Right renal pelvis (tissue), 4 donors: ENCODE measurements around the gene MCF2L. TPM values are rescaled to one million over a fixed set of nuclear protein-coding genes. Genes with fewer than 3 reads are reported as not detected.

Experiments used
- DNase-seq, 4 donors: peaks; one replicate each; pipeline ENCODE4 v3.0.0-alpha.2; 2013; ENCODE audit warnings: low read depth in 4 of 4, low spot score in 3 of 4, missing footprints in 1 of 4
- polyA plus RNA-seq, 4 donors: library from polyadenylated mRNA; unstranded; fragments of 120-200 nt; gene quantifications; one replicate each; pipeline ENCODE4 v1.2.1, GENCODE V29; 2013; ENCODE audit not compliant: insufficient read length in 4 of 4

The MCF2L gene
- polyA plus RNA-seq, 4 donors, result 29.4 to 36.8 (median 32.9) TPM

DNA sequence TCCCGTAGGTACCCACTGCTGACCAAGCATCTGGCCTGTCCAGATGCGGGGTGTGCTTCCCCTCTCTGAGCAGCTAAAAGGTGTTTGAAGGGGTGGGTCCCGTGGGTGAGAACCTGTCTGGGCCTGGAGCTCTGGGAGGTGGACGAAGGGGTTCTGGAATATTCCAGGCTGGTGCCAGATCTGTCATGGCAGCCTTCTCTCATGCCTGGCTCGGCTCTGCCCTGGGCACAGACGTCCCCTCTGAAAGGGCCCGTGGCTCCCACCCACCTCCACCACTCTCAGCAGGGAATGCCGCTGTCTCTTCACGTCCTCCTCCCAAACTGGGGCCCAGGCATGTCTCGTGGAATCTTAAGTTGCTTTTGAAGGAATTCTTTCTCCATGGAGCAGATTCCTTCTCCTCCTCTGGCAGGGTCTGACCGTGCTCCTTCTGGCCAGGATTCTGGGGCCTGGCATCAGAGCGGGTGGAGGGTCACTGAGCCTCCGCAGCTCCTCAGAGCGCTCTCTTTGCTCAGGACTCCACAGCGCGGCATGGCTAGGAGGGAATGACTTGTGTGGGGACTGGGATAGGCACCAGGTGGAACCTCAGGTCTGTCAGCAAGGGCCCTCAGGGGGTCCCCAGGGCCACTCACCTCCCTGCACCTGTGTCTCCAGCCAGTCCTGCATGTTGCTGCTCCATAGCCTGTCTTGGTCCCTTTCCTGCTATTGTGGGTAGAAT lies 5.9 kb upstream of the MCF2L start:
- no peak for DNase-seq

- DNase-seq, result no peak
Measured at GRCh38 chr13:112963641-112964040, 5.4 kb upstream of the MCF2L start.

- no peak for DNase-seq
Measured at GRCh38 chr13:112964971-112965492, 4.0 kb upstream of the MCF2L start.

GRCh38 chr13:112965573-112966115 lies 3.4 kb upstream of the MCF2L start:
- no peak for DNase-seq

DNA sequence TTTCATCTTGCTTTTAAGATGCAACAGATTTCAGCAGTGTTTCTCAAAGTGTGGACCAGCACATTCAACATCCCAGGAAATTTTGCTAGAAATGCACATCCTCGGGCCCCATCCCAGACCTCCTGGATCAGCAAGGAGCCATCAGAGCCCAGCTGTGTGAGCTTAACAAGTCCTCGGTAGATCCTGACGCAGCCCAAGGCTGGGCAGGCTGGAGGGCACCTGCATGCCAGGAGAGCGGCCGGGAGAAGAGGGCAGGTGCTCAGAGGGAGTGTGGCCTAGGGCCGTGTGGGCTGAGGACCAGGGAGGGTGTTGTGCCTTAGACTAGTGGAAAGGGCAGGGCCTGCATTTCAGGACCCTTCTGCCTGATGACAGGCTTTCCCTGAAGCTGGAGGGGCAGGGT lies 2.2 kb upstream of the MCF2L start:
- DNase-seq, result no peak

- DNase-seq, result no peak
Measured at GRCh38 chr13:112967686-112968379, 1.2 kb upstream of the MCF2L start.

DNA sequence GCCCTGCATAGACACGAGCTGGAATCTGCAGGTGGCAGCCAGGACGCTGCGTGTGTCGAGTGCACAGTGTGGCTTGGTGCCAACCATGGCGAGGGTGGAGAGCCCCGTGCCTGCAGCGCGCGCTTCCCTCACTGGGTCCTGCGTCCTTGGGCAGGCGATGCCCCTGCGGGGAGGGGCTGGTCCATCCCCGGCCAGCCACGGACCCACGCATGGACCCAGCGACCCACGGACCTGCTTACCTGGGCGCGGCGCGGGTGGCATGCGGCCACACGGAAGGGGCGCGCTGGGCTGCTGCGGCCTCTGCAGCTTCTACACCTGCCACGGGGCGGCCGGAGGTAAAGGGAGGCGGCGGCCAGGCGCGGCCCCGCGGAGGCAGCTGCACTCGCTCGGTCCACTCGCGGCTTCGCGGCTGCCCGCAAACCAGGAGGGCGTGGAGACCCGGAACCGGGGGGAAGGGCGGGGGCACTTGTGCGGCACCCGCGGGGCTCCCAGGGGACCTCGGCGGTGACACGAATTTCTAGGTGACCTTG lies 569 bp upstream of the MCF2L start:
- no peak for DNase-seq

- DNase-seq, result no peak
Measured at GRCh38 chr13:112969692-112970338, 801 bp downstream of the MCF2L start.

- DNase-seq, result no peak
Measured at GRCh38 chr13:112970552-112971287, 1.7 kb downstream of the MCF2L start.

DNA sequence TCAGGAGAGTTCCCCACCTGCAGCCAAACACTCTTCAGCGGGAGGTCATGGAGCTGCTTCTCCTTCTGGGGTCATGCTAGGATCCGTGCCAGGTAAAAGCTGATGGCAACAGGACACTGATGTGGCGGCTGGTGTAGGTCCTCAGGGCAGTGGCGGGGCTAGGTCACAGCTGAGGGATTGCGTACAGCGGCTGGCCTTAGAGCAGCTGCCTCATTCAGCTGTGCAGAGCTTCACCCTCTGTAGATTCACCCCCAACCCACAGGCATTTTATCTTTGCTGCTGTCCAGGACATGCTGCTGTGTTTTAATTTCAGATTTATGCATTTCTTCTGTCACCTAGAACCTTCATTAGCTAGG lies 2.3 kb downstream of the MCF2L start:
- no peak for DNase-seq

GRCh38 chr13:112972258-112972657 lies 3.2 kb downstream of the MCF2L start:
- DNase-seq, result no peak

GRCh38 chr13:112972867-112973576 lies 4.0 kb downstream of the MCF2L start:
- no peak for DNase-seq

DNA sequence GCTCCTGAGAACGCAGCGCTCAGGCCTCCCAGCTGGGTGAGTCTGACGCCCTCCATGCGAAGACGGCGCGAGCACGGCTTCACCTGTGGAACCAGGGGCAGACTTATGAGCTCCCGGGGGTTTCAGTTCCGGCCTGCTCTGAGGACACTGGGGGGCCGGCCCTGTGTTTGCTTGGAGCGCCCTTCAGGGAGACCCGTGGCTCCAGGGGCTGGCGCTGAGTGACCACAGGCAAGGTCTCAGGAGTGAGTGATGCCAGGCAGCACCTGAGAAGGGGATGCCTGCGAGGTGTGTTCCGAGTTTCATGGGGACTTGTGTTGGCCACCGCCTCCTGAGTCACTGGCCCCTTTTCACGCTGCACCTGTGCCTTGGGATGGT lies 4.5 kb downstream of the MCF2L start:
- DNase-seq, result no peak

DNA sequence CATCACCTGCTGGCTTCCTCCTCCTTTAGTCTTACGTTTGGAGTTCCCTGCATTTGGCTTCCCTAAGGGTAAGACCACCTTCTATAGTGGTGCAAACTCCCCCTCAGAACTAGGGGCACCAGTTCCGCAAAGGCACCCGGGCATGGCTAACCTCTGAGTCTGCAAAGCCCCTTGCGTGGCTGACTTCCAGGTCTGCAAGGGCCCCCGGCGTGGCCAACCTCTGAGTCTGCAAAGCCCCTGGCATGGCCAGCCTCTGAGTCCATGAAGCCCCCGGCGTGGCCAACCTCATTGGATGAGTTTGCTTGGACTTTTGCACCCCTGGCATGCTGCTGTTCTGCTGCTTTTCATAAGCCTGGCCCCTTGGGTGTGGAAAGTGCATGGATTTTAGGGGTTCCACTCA lies 5.1 kb downstream of the MCF2L start:
- DNase-seq, result no peak

GRCh38 chr13:112974671-112975070 lies 5.7 kb downstream of the MCF2L start:
- no peak for DNase-seq

- DNase-seq, result no peak
Measured at GRCh38 chr13:112975401-112975939, 6.5 kb downstream of the MCF2L start.

DNA sequence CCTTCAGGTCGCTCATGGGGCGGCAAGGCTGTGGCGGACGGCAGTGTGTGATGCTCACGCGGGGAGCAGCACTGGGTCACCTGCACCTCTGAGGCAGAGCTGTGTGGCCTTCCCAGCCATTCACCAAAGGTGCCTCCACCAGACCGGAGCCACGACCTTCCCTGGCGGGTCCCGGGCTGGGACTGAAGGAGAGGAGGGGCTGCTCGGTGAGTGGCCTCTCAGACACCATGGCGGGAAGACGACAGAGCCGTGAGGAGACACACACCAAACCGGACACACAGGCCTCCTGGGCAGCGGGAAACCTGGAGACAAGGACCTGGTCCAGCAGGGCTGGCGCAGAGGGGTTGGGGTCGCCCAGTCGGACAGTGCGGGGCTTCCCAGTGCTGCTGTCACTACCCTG lies 7.5 kb downstream of the MCF2L start:
- DNase-seq, result no peak

GRCh38 chr13:112977091-112977490 lies 8.1 kb downstream of the MCF2L start:
- no peak for DNase-seq

- DNase-seq, result no peak
Measured at GRCh38 chr13:112977525-112977924, 8.5 kb downstream of the MCF2L start.
